Rectal smooth muscle tissue (tissue), 1 donor: ENCODE data around the gene PADI4.
"Not testable (repeated sequence)": the region's sequence is repeated elsewhere in the genome, so short reads cannot be mapped to it uniquely, and the experiment has no call there.

ENCODE experiments used
- H3K27ac ChIP-seq: one replicate; pipeline ENCODE4 v1.7.0; 2013; ENCODE audit warnings: low read depth, low read length, inconsistent platforms
- H3K27me3 ChIP-seq: one replicate; pipeline ENCODE4 v1.7.0; 2013; ENCODE audit warnings: low read length; ENCODE audit not compliant: control insufficient read depth, insufficient read depth
- H3K36me3 ChIP-seq: one replicate; pipeline ENCODE4 v1.7.0; 2013; ENCODE audit warnings: low read length; ENCODE audit not compliant: control insufficient read depth, insufficient read depth
- H3K4me1 ChIP-seq: one replicate; pipeline ENCODE4 v1.7.0; 2013; ENCODE audit warnings: low read length; ENCODE audit not compliant: control insufficient read depth, insufficient read depth
- H3K4me3 ChIP-seq: one replicate; pipeline ENCODE4 v1.7.0; 2013; ENCODE audit warnings: low read length
- H3K9ac ChIP-seq: one replicate; pipeline ENCODE4 v1.7.0; 2013; ENCODE audit warnings: low read length

The PADI4 gene

GRCh38 chr1:17307329-17307728 lies 668 bp upstream of the PADI4 start:
- Histone ChIP-seq H3K4me3 (no peak overlapping the region), H3K27ac (no peak overlapping the region), H3K36me3 (no peaks in the 10 kb centered on the region), H3K9ac (no peak overlapping the region), H3K27me3 (peaks cover 11% of the 10 kb centered on the region), H3K4me1 (no peaks in the 10 kb centered on the region)

GRCh38 chr1:17308593-17308992 lies 596 bp downstream of the PADI4 start:
- no peaks in the 10 kb centered on the region for H3K36me3 ChIP-seq
- H3K4me3 ChIP-seq: no peak overlapping the region
- peaks cover 11% of the 10 kb centered on the region for H3K27me3 ChIP-seq
- no peaks in the 10 kb centered on the region for H3K4me1 ChIP-seq
- no peak overlapping the region for H3K9ac ChIP-seq
- H3K27ac ChIP-seq: no peak overlapping the region

- Histone ChIP-seq H3K27ac (no peak overlapping the region), H3K4me3 (no peak overlapping the region), H3K27me3 (peaks cover 11% of the 10 kb centered on the region)
Measured at GRCh38 chr1:17309426-17310067, 1.6 kb downstream of the PADI4 start.

GRCh38 chr1:17310068-17310640 lies 2.2 kb downstream of the PADI4 start:
- no peaks in the 10 kb centered on the region for H3K4me1 ChIP-seq
- H3K9ac ChIP-seq: no peak overlapping the region
- no peaks in the 10 kb centered on the region for H3K36me3 ChIP-seq
- peaks cover 11% of the 10 kb centered on the region for H3K27me3 ChIP-seq
- no peak overlapping the region for H3K27ac ChIP-seq
- no peak overlapping the region for H3K4me3 ChIP-seq

More at GRCh38 chr1:17309426-17310067, 1.6 kb downstream of the PADI4 start:
- no peak overlapping the region for H3K9ac ChIP-seq
- no peaks in the 10 kb centered on the region for H3K36me3 ChIP-seq
- H3K4me1 ChIP-seq: no peaks in the 10 kb centered on the region

- H3K27me3 ChIP-seq: peaks cover 3% of the 10 kb centered on the region
- H3K4me1 ChIP-seq: no peaks in the 10 kb centered on the region
- no peak overlapping the region for H3K9ac ChIP-seq
- no peak overlapping the region for H3K4me3 ChIP-seq
- no peaks in the 10 kb centered on the region for H3K36me3 ChIP-seq
- H3K27ac ChIP-seq: no peak overlapping the region
Measured at GRCh38 chr1:17313530-17314309, 5.7 kb downstream of the PADI4 start.

GRCh38 chr1:17314491-17314971 lies 6.5 kb downstream of the PADI4 start:
- H3K9ac ChIP-seq: no peak overlapping the region
- H3K27me3 ChIP-seq: peaks cover 3% of the 10 kb centered on the region
- no peaks in the 10 kb centered on the region for H3K4me1 ChIP-seq
- H3K36me3 ChIP-seq: no peaks in the 10 kb centered on the region
- H3K4me3 ChIP-seq: no peak overlapping the region
- H3K27ac ChIP-seq: no peak overlapping the region

GRCh38 chr1:17315542-17316130 lies 7.6 kb downstream of the PADI4 start:
- no peaks in the 10 kb centered on the region for H3K27me3 ChIP-seq
- H3K4me3 ChIP-seq: no peak overlapping the region
- H3K27ac ChIP-seq: no peak overlapping the region
- no peak overlapping the region for H3K9ac ChIP-seq
- no peaks in the 10 kb centered on the region for H3K4me1 ChIP-seq
- no peaks in the 10 kb centered on the region for H3K36me3 ChIP-seq

- H3K9ac ChIP-seq: no peak overlapping the region
- no peak overlapping the region for H3K27ac ChIP-seq
- H3K36me3 ChIP-seq: no peaks in the 10 kb centered on the region
- no peaks in the 10 kb centered on the region for H3K4me1 ChIP-seq
- no peak overlapping the region for H3K4me3 ChIP-seq
- H3K27me3 ChIP-seq: no peaks in the 10 kb centered on the region
Measured at GRCh38 chr1:17316704-17317103, 8.7 kb downstream of the PADI4 start.

- Histone ChIP-seq H3K4me3 (no peak overlapping the region), H3K36me3 (no peaks in the 10 kb centered on the region), H3K4me1 (no peaks in the 10 kb centered on the region), H3K27me3 (no peaks in the 10 kb centered on the region), H3K9ac (no peak overlapping the region), H3K27ac (no peak overlapping the region)
Measured at GRCh38 chr1:17318262-17318661, 10.3 kb downstream of the PADI4 start.

GRCh38 chr1:17319561-17320350 lies 11.8 kb downstream of the PADI4 start:
- H3K4me1 ChIP-seq: no peaks in the 10 kb centered on the region
- H3K36me3 ChIP-seq: no peaks in the 10 kb centered on the region
- no peak overlapping the region for H3K4me3 ChIP-seq
- H3K9ac ChIP-seq: no peak overlapping the region
- no peaks in the 10 kb centered on the region for H3K27me3 ChIP-seq
- H3K27ac ChIP-seq: no peak overlapping the region

- not testable (repeated sequence) for H3K9ac ChIP-seq, H3K27ac ChIP-seq
Measured at GRCh38 chr1:17321857-17322390, 13.9 kb downstream of the PADI4 start.

GRCh38 chr1:17328855-17329254 lies 20.9 kb downstream of the PADI4 start:
- Histone ChIP-seq H3K27ac (no peak overlapping the region), H3K36me3 (no peaks in the 10 kb centered on the region), H3K27me3 (no peaks in the 10 kb centered on the region), H3K9ac (no peak overlapping the region), H3K4me3 (no peak overlapping the region), H3K4me1 (no peaks in the 10 kb centered on the region)

More at GRCh38 chr1:17321857-17322390, 13.9 kb downstream of the PADI4 start:
- H3K27me3 ChIP-seq, H3K4me1 ChIP-seq, H3K36me3 ChIP-seq, H3K4me3 ChIP-seq: not testable (repeated sequence)
